CD4-positive, alpha-beta T cell treated with Interleukin-4 for 4 hours (primary cell): ENCODE results near the gene SMIM13.

Source experiments
- DNase-seq: peaks from one replicate; pipeline ENCODE4 v3.0.0-alpha.2; 2020

Gene SMIM13

GRCh38 chr6:11093626-11094410 is at the start of gene SMIM13:
Gene SMIM13, plus strand, starts transcription at chr6:11093834. Its CDS starts 480 bp downstream, at chr6:11094314.
- DNase-seq: peak; percentile 93

GRCh38 chr6:11043961-11044711 is 49.5 kb upstream of the SMIM13 start, which contains the start of gene ELOVL2:
Gene ELOVL2, minus strand, starts transcription at chr6:11044305. Its CDS starts 75 bp downstream, at chr6:11044230.
- DNase-seq: no peak

GRCh38 chr6:11044712-11045167 is 48.9 kb upstream of the SMIM13 start:
- no peak for DNase-seq

- DNase-seq: no peak
Observed at GRCh38 chr6:11050731-11051130, 42.9 kb upstream of the SMIM13 start.

- no peak for DNase-seq
Observed at GRCh38 chr6:11053307-11053706, 40.3 kb upstream of the SMIM13 start.

- no peak for DNase-seq
Observed at GRCh38 chr6:11054722-11055121, 38.9 kb upstream of the SMIM13 start.

- no peak for DNase-seq
Observed at GRCh38 chr6:11055127-11055627, 38.5 kb upstream of the SMIM13 start.

GRCh38 chr6:11056871-11057270 is 36.8 kb upstream of the SMIM13 start:
- no peak for DNase-seq

- DNase-seq: no peak
Observed at GRCh38 chr6:11058406-11058805, 35.2 kb upstream of the SMIM13 start.

- no peak for DNase-seq
Observed at GRCh38 chr6:11062083-11062482, 31.6 kb upstream of the SMIM13 start.

GRCh38 chr6:11062715-11063114 is 30.9 kb upstream of the SMIM13 start:
- no peak for DNase-seq

GRCh38 chr6:11064836-11065235 is 28.8 kb upstream of the SMIM13 start:
- DNase-seq: no peak

GRCh38 chr6:11065436-11066202 is 28.0 kb upstream of the SMIM13 start:
- DNase-seq: no peak

- no peak for DNase-seq
Observed at GRCh38 chr6:11066505-11067347, 26.9 kb upstream of the SMIM13 start.

GRCh38 chr6:11067348-11067747 is 26.3 kb upstream of the SMIM13 start:
- no peak for DNase-seq

- no peak for DNase-seq
Observed at GRCh38 chr6:11069760-11070159, 23.9 kb upstream of the SMIM13 start.

- DNase-seq: no peak
Observed at GRCh38 chr6:11072101-11072500, 21.5 kb upstream of the SMIM13 start.

- no peak for DNase-seq
Observed at GRCh38 chr6:11076540-11076939, 17.1 kb upstream of the SMIM13 start.

GRCh38 chr6:11078266-11078665 is 15.4 kb upstream of the SMIM13 start:
- no peak for DNase-seq

- no peak for DNase-seq
Observed at GRCh38 chr6:11080296-11080695, 13.3 kb upstream of the SMIM13 start.

- DNase-seq: no peak
Observed at GRCh38 chr6:11083491-11083890, 10.1 kb upstream of the SMIM13 start.

GRCh38 chr6:11083956-11084355 is 9.7 kb upstream of the SMIM13 start:
- no peak for DNase-seq
